ENCODE data around the gene APPBP2. TPM values are rescaled to one million over a fixed set of nuclear protein-coding genes. Genes with fewer than 3 reads are reported as not detected.

APPBP2 gene
- total RNA-seq, 3 donors from 2014 or later (not counting 1 experiment from before 2014, with no cell fraction given), result 18.2 to 23.2 (median 23.0) TPM

GRCh38 chr17:60525328-60525684 lies 736 bp downstream of the APPBP2 start:
- H3K27me3 ChIP-seq (ENCODE audit: control insufficient read depth, insufficient read depth, low read length), result no peaks in the 10 kb centered on the region
- Mint-ChIP-seq H3K27me3 (ENCODE audit: low read depth in 2 of 2) (no peaks in the 10 kb centered on the region), H3K4me1 (peaks cover 43 to 45% of the 10 kb centered on the region in 2 donors), H3K9me3 (no peaks in the 10 kb centered on the region), H3K27ac (peak overlapping the region; percentile 93 to 98), H3K36me3 (no peaks in the 10 kb centered on the region), H3K4me3 (peak overlapping the region; percentile 95)
- peaks cover 10% of the 10 kb centered on the region for H3K4me1 ChIP-seq (ENCODE audit: control insufficient read depth, insufficient read depth, low read length)
- peak overlapping the region; percentile 81 for H3K4me3 ChIP-seq (ENCODE audit: low read length)
- 0% methylated on average over 11 of the region's 11 CpGs for WGBS (ENCODE audit: insufficient coverage)
- H3K27ac ChIP-seq (ENCODE audit: low read length), result peak overlapping the region; percentile 91
- ATAC-seq (peak in 1 of 3 donors; percentile 28), DNase-seq (no peak)
- no peaks in the 10 kb centered on the region for H3K36me3 ChIP-seq (ENCODE audit: control insufficient read depth, insufficient read depth, low read length)
- intact Hi-C loops (cut with micrococcal nuclease), result loop anchor here (1.0 kb wide), 1 partner anchor 152 kb away; the partner anchor contains the start of gene BCAS3
- TF ChIP-seq CTCF (IDR thresholded peaks at IDR 0.05), result no peak
- H3K9me3 ChIP-seq (ENCODE audit: control insufficient read depth, insufficient read depth, low read length), result no peaks in the 10 kb centered on the region

GRCh38 chr17:60524463-60525327 lies 1.3 kb downstream of the APPBP2 start:
- Mint-ChIP-seq H3K4me1 (peaks cover 43 to 45% of the 10 kb centered on the region in 2 donors), H3K9me3 (no peaks in the 10 kb centered on the region), H3K27ac (peak overlapping the region; percentile 93 to 98), H3K36me3 (no peaks in the 10 kb centered on the region), H3K4me3 (peak overlapping the region; percentile 95), H3K27me3 (ENCODE audit: low read depth in 2 of 2) (no peaks in the 10 kb centered on the region)
- Histone ChIP-seq H3K9me3 (ENCODE audit: control insufficient read depth, insufficient read depth, low read length) (no peaks in the 10 kb centered on the region), H3K4me1 (ENCODE audit: control insufficient read depth, insufficient read depth, low read length) (peaks cover 10% of the 10 kb centered on the region), H3K4me3 (ENCODE audit: low read length) (peak overlapping the region; percentile 81), H3K27me3 (ENCODE audit: control insufficient read depth, insufficient read depth, low read length) (no peaks in the 10 kb centered on the region), H3K36me3 (ENCODE audit: control insufficient read depth, insufficient read depth, low read length) (no peaks in the 10 kb centered on the region), H3K27ac (ENCODE audit: low read length) (peak overlapping the region; percentile 91)
- no peak for TF ChIP-seq CTCF (IDR thresholded peaks at IDR 0.05)
- no peak for ATAC-seq
- 20% methylated on average over 3 of the region's 9 CpGs for WGBS (ENCODE audit: insufficient coverage)
- intact Hi-C loops (cut with micrococcal nuclease), result loop anchor here (1.0 kb wide), 1 partner anchor 153 kb away; the partner anchor contains the start of gene BCAS3
- peak in 1 of 2 donors; percentile 11 for DNase-seq

GRCh38 chr17:60523822-60524221 lies 2.2 kb downstream of the APPBP2 start:
- intact Hi-C loops (cut with micrococcal nuclease), result no loop called here

More at GRCh38 chr17:60523822-60524221, 2.2 kb downstream of the APPBP2 start:
- TF ChIP-seq CTCF (IDR thresholded peaks at IDR 0.05), result no peak
- H3K4me3 ChIP-seq (ENCODE audit: low read length), result no peak overlapping the region
- peak overlapping the region; percentile 95 for H3K4me3 Mint-ChIP-seq
- H3K27me3 Mint-ChIP-seq (ENCODE audit: low read depth in 2 of 2), result no peaks in the 10 kb centered on the region
- no peaks in the 10 kb centered on the region for H3K36me3 ChIP-seq (ENCODE audit: control insufficient read depth, insufficient read depth, low read length)
- DNase-seq, result no peak
- H3K9me3 ChIP-seq (ENCODE audit: control insufficient read depth, insufficient read depth, low read length), result no peaks in the 10 kb centered on the region
- H3K36me3 Mint-ChIP-seq, result no peaks in the 10 kb centered on the region
- no CpG with 5 or more reads among the region's 1 CpG for WGBS (ENCODE audit: insufficient coverage)
- peaks cover 43 to 45% of the 10 kb centered on the region in 2 donors for H3K4me1 Mint-ChIP-seq
- no peaks in the 10 kb centered on the region for H3K27me3 ChIP-seq (ENCODE audit: control insufficient read depth, insufficient read depth, low read length)
- H3K27ac ChIP-seq (ENCODE audit: low read length), result no peak overlapping the region
- no peak for ATAC-seq
- peaks cover 10% of the 10 kb centered on the region for H3K4me1 ChIP-seq (ENCODE audit: control insufficient read depth, insufficient read depth, low read length)
- H3K9me3 Mint-ChIP-seq, result no peaks in the 10 kb centered on the region
- H3K27ac Mint-ChIP-seq, result peak overlapping the region; percentile 93 to 98

Measured in natural killer cell (primary cell).